ENCODE results near the gene CORIN.

The CORIN gene

DNA sequence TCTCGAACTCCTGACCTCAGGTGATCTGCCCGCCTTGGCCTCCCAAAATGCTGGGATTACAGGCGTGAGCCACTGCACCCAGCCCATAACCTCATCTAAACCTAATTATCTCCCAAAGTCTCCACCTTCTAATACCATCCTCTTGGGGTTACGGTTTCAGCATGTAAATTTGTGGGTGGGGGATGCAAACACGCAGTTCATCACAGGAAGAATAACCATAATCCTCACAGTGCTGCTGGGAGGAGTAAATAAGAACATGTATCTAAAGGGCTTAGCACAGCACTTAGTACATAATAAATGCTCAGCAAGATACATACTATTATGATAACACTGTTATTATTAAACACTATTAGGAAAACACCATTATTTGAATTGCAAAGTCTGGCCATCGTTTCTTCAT is 116.4 kb downstream of the CORIN start (continued):
- TF ChIP-seq, protein P1, sequence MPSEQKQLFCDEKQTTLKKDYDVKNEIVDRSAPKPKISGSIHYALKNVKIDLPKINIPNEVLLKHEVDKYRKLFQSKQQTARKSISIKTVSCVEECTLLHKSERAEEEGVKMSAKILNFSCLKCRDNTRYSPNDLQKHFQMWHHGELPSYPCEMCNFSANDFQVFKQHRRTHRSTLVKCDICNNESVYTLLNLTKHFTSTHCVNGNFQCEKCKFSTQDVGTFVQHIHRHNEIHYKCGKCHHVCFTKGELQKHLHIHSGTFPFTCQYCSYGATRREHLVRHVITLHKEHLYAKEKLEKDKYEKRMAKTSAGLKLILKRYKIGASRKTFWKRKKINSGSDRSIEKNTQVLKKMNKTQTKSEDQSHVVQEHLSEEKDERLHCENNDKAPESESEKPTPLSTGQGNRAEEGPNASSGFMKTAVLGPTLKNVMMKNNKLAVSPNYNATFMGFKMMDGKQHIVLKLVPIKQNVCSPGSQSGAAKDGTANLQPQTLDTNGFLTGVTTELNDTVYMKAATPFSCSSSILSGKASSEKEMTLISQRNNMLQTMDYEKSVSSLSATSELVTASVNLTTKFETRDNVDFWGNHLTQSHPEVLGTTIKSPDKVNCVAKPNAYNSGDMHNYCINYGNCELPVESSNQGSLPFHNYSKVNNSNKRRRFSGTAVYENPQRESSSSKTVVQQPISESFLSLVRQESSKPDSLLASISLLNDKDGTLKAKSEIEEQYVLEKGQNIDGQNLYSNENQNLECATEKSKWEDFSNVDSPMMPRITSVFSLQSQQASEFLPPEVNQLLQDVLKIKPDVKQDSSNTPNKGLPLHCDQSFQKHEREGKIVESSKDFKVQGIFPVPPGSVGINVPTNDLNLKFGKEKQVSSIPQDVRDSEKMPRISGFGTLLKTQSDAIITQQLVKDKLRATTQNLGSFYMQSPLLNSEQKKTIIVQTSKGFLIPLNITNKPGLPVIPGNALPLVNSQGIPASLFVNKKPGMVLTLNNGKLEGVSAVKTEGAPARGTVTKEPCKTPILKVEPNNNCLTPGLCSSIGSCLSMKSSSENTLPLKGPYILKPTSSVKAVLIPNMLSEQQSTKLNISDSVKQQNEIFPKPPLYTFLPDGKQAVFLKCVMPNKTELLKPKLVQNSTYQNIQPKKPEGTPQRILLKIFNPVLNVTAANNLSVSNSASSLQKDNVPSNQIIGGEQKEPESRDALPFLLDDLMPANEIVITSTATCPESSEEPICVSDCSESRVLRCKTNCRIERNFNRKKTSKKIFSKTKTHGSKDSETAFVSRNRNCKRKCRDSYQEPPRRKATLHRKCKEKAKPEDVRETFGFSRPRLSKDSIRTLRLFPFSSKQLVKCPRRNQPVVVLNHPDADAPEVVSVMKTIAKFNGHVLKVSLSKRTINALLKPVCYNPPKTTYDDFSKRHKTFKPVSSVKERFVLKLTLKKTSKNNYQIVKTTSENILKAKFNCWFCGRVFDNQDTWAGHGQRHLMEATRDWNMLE (tag by site-specific recombination; conservative IDR thresholded peaks at IDR 0.05; ENCODE audit: low read depth): no peak
- TF ChIP-seq, protein P2, sequence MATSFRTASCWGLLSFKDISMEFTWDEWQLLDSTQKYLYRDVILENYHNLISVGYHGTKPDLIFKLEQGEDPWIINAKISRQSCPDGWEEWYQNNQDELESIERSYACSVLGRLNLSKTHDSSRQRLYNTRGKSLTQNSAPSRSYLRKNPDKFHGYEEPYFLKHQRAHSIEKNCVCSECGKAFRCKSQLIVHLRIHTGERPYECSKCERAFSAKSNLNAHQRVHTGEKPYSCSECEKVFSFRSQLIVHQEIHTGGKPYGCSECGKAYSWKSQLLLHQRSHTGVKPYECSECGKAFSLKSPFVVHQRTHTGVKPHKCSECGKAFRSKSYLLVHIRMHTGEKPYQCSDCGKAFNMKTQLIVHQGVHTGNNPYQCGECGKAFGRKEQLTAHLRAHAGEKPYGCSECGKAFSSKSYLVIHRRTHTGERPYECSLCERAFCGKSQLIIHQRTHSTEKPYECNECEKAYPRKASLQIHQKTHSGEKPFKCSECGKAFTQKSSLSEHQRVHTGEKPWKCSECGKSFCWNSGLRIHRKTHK (tag by site-specific recombination; IDR thresholded peaks at IDR 0.05): no peak
- TF ChIP-seq ZNF248 (tag by site-specific recombination; IDR thresholded peaks at IDR 0.05) (no peak), ZNF510 (tag by site-specific recombination; IDR thresholded peaks at IDR 0.05; ENCODE audit: insufficient replicate concordance) (no peak), ZNF121 (tag by site-specific recombination; IDR thresholded peaks at IDR 0.05) (no peak)

DNA sequence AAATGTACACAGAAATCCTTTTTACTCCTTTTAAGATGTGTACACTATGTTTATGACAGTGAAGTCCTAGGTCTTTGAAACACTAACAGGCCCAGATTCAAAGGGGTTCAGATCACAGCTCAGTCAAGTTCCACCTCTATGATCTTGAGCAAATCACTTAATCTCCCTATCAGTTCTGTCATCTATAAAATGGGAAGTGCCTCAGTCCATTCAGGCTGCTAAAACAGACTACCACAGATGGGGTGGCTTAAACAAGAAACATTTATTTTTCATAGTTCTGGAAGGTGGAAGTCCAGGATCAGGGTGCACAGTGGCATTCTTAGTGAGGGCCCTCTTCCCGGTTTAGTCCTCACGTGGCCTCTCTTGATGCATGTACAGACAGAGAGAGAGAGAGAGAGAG is 117.1 kb downstream of the CORIN start:
- TF ChIP-seq, protein P3, sequence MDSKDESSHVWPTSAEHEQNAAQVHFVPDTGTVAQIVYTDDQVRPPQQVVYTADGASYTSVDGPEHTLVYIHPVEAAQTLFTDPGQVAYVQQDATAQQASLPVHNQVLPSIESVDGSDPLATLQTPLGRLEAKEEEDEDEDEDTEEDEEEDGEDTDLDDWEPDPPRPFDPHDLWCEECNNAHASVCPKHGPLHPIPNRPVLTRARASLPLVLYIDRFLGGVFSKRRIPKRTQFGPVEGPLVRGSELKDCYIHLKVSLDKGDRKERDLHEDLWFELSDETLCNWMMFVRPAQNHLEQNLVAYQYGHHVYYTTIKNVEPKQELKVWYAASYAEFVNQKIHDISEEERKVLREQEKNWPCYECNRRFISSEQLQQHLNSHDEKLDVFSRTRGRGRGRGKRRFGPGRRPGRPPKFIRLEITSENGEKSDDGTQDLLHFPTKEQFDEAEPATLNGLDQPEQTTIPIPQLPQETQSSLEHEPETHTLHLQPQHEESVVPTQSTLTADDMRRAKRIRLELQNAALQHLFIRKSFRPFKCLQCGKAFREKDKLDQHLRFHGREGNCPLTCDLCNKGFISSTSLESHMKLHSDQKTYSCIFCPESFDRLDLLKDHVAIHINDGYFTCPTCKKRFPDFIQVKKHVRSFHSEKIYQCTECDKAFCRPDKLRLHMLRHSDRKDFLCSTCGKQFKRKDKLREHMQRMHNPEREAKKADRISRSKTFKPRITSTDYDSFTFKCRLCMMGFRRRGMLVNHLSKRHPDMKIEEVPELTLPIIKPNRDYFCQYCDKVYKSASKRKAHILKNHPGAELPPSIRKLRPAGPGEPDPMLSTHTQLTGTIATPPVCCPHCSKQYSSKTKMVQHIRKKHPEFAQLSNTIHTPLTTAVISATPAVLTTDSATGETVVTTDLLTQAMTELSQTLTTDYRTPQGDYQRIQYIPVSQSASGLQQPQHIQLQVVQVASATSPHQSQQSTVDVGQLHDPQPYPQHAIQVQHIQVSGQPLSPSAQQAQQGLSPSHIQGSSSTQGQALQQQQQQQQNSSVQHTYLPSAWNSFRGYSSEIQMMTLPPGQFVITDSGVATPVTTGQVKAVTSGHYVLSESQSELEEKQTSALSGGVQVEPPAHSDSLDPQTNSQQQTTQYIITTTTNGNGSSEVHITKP (tag by site-specific recombination; IDR thresholded peaks at IDR 0.05): no peak
- TF ChIP-seq ZNF2 (tag by site-specific recombination; IDR thresholded peaks at IDR 0.05) (no peak), ZNF16 (tag by site-specific recombination; IDR thresholded peaks at IDR 0.05; ENCODE audit: low read depth) (no peak), ZBTB7A (tag by site-specific recombination; IDR thresholded peaks at IDR 0.05; ENCODE audit: low read depth) (no peak), ZNF354C (tag by site-specific recombination; IDR thresholded peaks at IDR 0.05; ENCODE audit: borderline replicate concordance, low read depth) (no peak), ZNF37A (tag by site-specific recombination; IDR thresholded peaks at IDR 0.05) (no peak), BCL11A (tag by site-specific recombination; IDR thresholded peaks at IDR 0.05; ENCODE audit: low read depth) (no peak), ZNF175 (tag by site-specific recombination; IDR thresholded peaks at IDR 0.05) (no peak), ZNF239 (tag by site-specific recombination; IDR thresholded peaks at IDR 0.05) (no peak), ZNF140 (tag by site-specific recombination; IDR thresholded peaks at IDR 0.05) (no peak)
- TF ChIP-seq, protein P4, sequence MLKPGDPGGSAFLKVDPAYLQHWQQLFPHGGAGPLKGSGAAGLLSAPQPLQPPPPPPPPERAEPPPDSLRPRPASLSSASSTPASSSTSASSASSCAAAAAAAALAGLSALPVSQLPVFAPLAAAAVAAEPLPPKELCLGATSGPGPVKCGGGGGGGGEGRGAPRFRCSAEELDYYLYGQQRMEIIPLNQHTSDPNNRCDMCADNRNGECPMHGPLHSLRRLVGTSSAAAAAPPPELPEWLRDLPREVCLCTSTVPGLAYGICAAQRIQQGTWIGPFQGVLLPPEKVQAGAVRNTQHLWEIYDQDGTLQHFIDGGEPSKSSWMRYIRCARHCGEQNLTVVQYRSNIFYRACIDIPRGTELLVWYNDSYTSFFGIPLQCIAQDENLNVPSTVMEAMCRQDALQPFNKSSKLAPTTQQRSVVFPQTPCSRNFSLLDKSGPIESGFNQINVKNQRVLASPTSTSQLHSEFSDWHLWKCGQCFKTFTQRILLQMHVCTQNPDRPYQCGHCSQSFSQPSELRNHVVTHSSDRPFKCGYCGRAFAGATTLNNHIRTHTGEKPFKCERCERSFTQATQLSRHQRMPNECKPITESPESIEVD (tag by site-specific recombination; IDR thresholded peaks at IDR 0.05): no peak
- Histone ChIP-seq H3K4me3 (ENCODE audit: low read depth, low read length) (no peak overlapping the region), H3K4me1 (ENCODE audit: control insufficient read depth, insufficient read depth, low read length) (no peaks in the 10 kb centered on the region), H3K9me3 (ENCODE audit: control insufficient read depth, insufficient read depth, low read depth, low read length) (no peaks in the 10 kb centered on the region), H3K36me3 (ENCODE audit: control insufficient read depth in 2 of 2, insufficient read depth in 1 of 2, low read length in 2 of 2) (no peaks in the 10 kb centered on the region), H3K27ac (ENCODE audit: extremely low read depth, low read depth, low read length) (no peak overlapping the region)
- CTCF ChIA-PET: no interaction called here
- POLR2A ChIA-PET: no interaction called here
